Nucleus accumbens (tissue), 56 donors: Measurements from ENCODE around the gene PDE3A.
"Not testable (repeated sequence)": the region's sequence is repeated elsewhere in the genome, so short reads cannot be mapped to it uniquely, and the experiment has no call there.

Experiments
- DNase-seq, 56 donors: peaks; one replicate each; lab custom pipeline; 2025; lab: John Stamatoyannopoulos, UW

PDE3A gene

DNA sequence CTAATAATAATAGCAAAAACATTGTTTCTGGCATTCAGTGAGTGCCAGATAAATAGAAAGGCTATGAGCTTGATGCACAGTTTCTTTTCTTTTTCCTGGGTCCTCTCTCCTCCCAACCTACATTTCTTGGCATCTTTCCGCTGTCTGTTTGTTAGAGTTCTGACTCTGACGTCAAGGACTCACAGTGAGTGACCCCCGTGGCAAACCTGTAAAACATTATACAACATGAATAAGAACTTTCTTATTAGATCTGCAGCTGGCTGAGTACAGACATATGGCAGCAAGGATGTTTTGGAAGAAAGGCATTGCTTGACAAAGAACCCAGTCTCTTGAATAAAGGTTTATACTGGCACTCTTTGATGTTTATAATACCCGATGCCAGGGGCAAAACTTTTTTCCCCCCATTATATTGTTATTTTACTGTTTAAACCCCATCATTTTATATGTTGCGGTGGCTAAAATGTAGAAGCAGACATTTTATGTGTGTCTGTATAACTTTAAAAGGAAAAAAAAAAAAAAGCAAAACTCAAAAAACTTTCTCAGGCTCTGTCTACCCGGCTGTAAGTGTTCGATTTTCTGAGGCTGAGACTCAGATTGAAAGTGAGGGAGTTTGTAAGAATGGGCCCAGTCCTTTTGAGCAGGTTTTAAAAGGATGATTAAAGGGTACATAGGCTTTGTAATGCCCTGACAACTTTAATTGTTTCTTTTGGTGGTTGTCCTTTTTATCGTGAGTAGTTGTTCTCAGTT is 159.3 kb downstream of the PDE3A start:
- DNase-seq: peak in 1 of 56 donors; percentile 33

GRCh38 chr12:20528208-20528607 is 159.9 kb downstream of the PDE3A start:
- DNase-seq: no peak

DNA sequence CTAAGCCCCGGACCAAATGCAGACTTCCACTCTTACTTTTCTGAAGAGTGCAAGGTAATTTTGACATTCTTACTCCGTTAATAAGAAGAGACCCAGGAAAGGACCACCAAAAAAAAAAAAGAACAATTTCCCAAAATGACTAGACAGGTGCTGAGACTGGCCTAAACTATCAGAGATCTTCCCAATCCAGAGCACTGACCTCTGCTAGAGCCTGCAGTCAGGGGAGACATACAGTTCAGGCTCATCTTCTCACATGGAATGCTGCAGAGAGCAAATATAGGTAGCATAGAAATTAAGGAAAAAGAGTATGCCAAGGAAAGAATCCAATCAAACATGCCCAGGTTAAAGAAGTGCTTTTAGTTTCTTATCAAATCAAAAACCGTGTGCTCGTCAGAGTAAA is 177.9 kb downstream of the PDE3A start:
- no peak for DNase-seq

- no peak for DNase-seq
Observed at GRCh38 chr12:20547816-20548575, 179.7 kb downstream of the PDE3A start.

- DNase-seq: no peak
Observed at GRCh38 chr12:20548611-20549010, 180.3 kb downstream of the PDE3A start.

GRCh38 chr12:20549108-20549719 is 180.9 kb downstream of the PDE3A start:
- peak in 11 of 56 donors; percentile 1 to 50 (median 13) for DNase-seq

DNA sequence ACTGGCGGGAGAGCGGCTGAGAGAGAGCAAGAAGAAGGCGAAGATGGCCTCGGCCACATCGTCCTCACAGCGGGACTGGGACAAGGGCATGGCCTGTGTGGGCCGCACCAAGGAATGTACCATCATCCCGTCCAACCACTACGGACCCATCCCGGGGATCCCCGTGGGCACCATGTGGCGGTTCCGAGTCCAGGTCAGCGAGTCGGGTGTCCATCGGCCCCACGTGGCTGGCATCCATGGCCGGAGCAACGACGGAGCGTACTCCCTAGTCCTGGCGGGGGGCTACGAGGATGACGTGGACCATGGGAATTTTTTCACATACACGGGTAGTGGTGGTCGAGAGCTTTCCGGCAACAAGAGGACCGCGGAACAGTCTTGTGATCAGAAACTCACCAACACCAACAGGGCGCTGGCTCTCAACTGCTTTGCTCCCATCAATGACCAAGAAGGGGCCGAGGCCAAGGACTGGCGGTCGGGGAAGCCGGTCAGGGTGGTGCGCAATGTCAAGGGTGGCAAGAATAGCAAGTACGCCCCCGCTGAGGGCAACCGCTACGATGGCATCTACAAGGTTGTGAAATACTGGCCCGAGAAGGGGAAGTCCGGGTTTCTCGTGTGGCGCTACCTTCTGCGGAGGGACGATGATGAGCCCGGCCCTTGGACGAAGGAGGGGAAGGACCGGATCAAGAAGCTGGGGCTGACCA is 183.6 kb downstream of the PDE3A start:
- not testable (repeated sequence) for DNase-seq

GRCh38 chr12:20552586-20552985 is 184.2 kb downstream of the PDE3A start:
- not testable (repeated sequence) for DNase-seq

- DNase-seq: no peak
Observed at GRCh38 chr12:20555015-20555414, 186.7 kb downstream of the PDE3A start.

GRCh38 chr12:20555771-20556170 is 187.4 kb downstream of the PDE3A start:
- no peak for DNase-seq

GRCh38 chr12:20557096-20557495 is 188.8 kb downstream of the PDE3A start:
- no peak for DNase-seq

GRCh38 chr12:20560935-20561334 is 192.6 kb downstream of the PDE3A start:
- no peak for DNase-seq

GRCh38 chr12:20561871-20562270 is 193.5 kb downstream of the PDE3A start:
- DNase-seq: no peak

DNA sequence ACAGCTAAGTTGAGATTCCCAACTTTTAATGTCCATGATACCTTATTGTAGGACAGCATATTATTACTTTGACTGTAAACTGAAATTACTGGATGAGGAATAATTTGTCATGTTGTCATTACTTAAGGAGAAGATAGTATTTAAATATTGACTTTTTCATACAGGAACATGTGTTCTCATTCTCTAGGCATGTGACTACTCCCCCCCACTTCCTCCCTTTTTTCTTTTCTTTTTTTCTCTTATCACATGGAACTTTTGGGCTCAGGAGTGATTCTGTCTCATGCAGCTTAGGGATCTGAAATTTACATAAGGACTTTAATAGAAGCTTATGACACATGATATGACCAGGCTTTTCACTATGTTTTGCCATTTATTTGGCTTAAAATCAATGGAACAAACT is 199.1 kb downstream of the PDE3A start:
- no peak for DNase-seq

- DNase-seq: no peak
Observed at GRCh38 chr12:20572451-20572850, 204.1 kb downstream of the PDE3A start.

DNA sequence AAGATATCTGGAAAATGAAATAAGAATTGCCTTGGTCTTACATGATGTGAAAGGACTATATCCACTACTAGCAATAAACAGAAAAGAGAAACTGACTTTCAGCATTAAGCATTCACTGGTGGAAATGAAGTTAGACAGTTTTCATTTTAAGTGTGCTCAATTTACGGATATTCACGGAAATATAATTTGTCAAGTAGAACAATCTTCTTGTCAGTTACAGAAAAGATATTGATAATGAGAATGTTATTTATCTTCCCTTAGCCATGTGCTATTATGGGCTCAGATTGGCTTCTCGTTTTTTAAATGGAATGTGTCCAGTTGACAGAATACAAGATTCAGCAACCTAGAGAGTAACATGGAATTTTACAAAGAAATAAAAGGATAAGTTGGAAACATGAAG is 208.2 kb downstream of the PDE3A start:
- no peak for DNase-seq

GRCh38 chr12:20577054-20577453 is 208.7 kb downstream of the PDE3A start:
- DNase-seq: no peak

GRCh38 chr12:20578142-20578541 is 209.8 kb downstream of the PDE3A start:
- no peak for DNase-seq

GRCh38 chr12:20585055-20585625 is 216.8 kb downstream of the PDE3A start:
- DNase-seq: no peak

- no peak for DNase-seq
Observed at GRCh38 chr12:20585913-20586312, 217.6 kb downstream of the PDE3A start.

- DNase-seq: peak in 51 of 56 donors; percentile 2 to 84 (median 49)
Observed at GRCh38 chr12:20588042-20588441, 219.7 kb downstream of the PDE3A start.
